K562 (cell line): Measurements from ENCODE around the gene ZBTB20. TPM values are rescaled to one million over a fixed set of nuclear protein-coding genes. Genes with fewer than 3 reads are reported as not detected.

ENCODE experiments used
- ARID3A ChIP-seq: IDR thresholded peaks from 2 replicates; pipeline ENCODE4 v1.6.1; 2012; ENCODE audit warnings: low read depth, low read length, improper control_type of control experiment, borderline replicate concordance
- ASH1L ChIP-seq: fragments of 450-650 bp; IDR thresholded peaks from 2 replicates; pipeline ENCODE4 v1.6.1; 2018; ENCODE audit warnings: borderline replicate concordance, mild to moderate bottlenecking, low read depth; ENCODE audit not compliant: partially characterized antibody
- CBX5 ChIP-seq: IDR thresholded peaks from 2 replicates; pipeline ENCODE4 v1.6.1; 2014; ENCODE audit warnings: low read depth, borderline replicate concordance
- CHAMP1 ChIP-seq: fragments of 450-650 bp; IDR thresholded peaks from 2 replicates; pipeline ENCODE4 v1.6.1; 2016; ENCODE audit warnings: mild to moderate bottlenecking
- FUS ChIP-seq: fragments of 200-400 bp; formaldehyde crosslinking; optimal IDR thresholded peaks from 2 replicates; pipeline ENCODE3; 2017; ENCODE audit warnings: low read depth, low read length
- MGA ChIP-seq: fragments of 450-650 bp; IDR thresholded peaks from 2 replicates; pipeline ENCODE4 v1.6.1; 2016; ENCODE audit warnings: mild to moderate bottlenecking, moderate library complexity
- NCOA6 ChIP-seq: fragments of 450-650 bp; IDR thresholded peaks from 2 replicates; pipeline ENCODE4 v1.6.1; 2017; ENCODE audit warnings: mild to moderate bottlenecking
- NEUROD1 ChIP-seq: fragments of 150-350 bp; IDR thresholded peaks from 2 replicates; pipeline ENCODE4 v1.6.1; 2014; ENCODE audit warnings: borderline replicate concordance, low read length, low read depth; ENCODE audit not compliant: partially characterized antibody
- RBM34 ChIP-seq: fragments of 200-400 bp; formaldehyde crosslinking; IDR thresholded peaks from 2 replicates; pipeline ENCODE4 v1.6.1; 2018; ENCODE audit warnings: low read length, borderline replicate concordance; ENCODE audit not compliant: insufficient read depth
- ZBTB5 ChIP-seq: fragments of 450-650 bp; IDR thresholded peaks from 2 replicates; pipeline ENCODE4 v1.6.1; 2017; ENCODE audit warnings: antibody characterized with exemption
- polyA plus RNA-seq, 8 experiments: library from polyadenylated mRNA; depleted of rRNA in 4 of 8; stranded (reverse) in 5 of 8; unstranded in 3 of 8; fragments of >200 nt; fragmentation: Nextera tagmentation in 2 of 8; fragmentation: Illumina TruSeq in 1 of 8; extraction: Ambion mirVana in 2 of 8; extraction: Trizol in 1 of 8; gene quantifications; 2 replicates each; pipeline versions ENCODE4 v1.2.1 to v1.2.3, GENCODE V29; 2011 to 2014; ENCODE audit warnings: inconsistent platforms in 1 of 8, missing spikeins in 1 of 8
- total RNA-seq, 7 experiments: library from RNA; depleted of rRNA in 6 of 7; stranded (reverse); fragments of >200 nt in 6 of 7; fragmentation: Illumina TruSeq in 2 of 7; extraction: Trizol in 2 of 7; gene quantifications; 2 replicates each; pipeline versions ENCODE4 v1.2.1 to v1.2.3, GENCODE V29; 2011 to 2021; ENCODE audit warnings: low replicate concordance in 1 of 7

Gene ZBTB20
- total and polyA plus RNA-seq, 9 of the 15 experiments (the other 6 are each of a cell fraction or from before 2014, with no cell fraction given), result 0.17 to 1.7 (median 0.45) TPM

- TF ChIP-seq MGA, result no peak
- TF ChIP-seq ASH1L, result no peak
- TF ChIP-seq NCOA6, result no peak
- no peak for TF ChIP-seq CHAMP1
- TF ChIP-seq FUS, result no peak
- no peak for TF ChIP-seq RBM34
- no peak for TF ChIP-seq CBX5
- TF ChIP-seq ZBTB5, result no peak
- TF ChIP-seq NEUROD1, result no peak
- no peak for TF ChIP-seq ARID3A
These were observed 317.3 kb downstream of the ZBTB20 start (continued) for GRCh38 chr3:114829783-114830182.
